Tibial nerve (tissue), 3 donors: ENCODE data around the gene ENOX1.

Source experiments
- CTCF ChIP-seq, 5 experiments: fragments of 200-600 bp in 3 of 5; fragments of 450-650 bp in 2 of 5; sonication (generic) in 3 of 5; IDR thresholded peaks; one replicate each; pipeline ENCODE4 v1.5.1; 2016 to 2019; ENCODE audit warnings: antibody characterized with exemption in 5 of 5, mild to moderate bottlenecking in 3 of 5, moderate library complexity in 2 of 5
- POLR2A ChIP-seq, 2 donors: fragments of 450-650 bp; IDR thresholded peaks; one replicate each; pipeline ENCODE4 v1.6.1; 2017; ENCODE audit warnings: antibody characterized with exemption in 2 of 2, mild to moderate bottlenecking in 2 of 2, moderate library complexity in 2 of 2

GRCh38 chr13:43537124-43537523 lies 249.6 kb downstream of the ENOX1 start:
- TF ChIP-seq CTCF (IDR thresholded peaks at IDR 0.05) (no peak), POLR2A (IDR thresholded peaks at IDR 0.05) (no peak)
